NCI-H2227 (cell line): ENCODE results near the gene CCDC88A.
"Not testable (repeated sequence)": the region's sequence is repeated elsewhere in the genome, so short reads cannot be mapped to it uniquely, and the experiment has no call there.

Source experiments
- DNase-seq: peaks from one replicate; lab custom pipeline; 2025; ENCODE audit not compliant: unreplicated experiment; lab: John Stamatoyannopoulos, UW

Gene CCDC88A, protein sequence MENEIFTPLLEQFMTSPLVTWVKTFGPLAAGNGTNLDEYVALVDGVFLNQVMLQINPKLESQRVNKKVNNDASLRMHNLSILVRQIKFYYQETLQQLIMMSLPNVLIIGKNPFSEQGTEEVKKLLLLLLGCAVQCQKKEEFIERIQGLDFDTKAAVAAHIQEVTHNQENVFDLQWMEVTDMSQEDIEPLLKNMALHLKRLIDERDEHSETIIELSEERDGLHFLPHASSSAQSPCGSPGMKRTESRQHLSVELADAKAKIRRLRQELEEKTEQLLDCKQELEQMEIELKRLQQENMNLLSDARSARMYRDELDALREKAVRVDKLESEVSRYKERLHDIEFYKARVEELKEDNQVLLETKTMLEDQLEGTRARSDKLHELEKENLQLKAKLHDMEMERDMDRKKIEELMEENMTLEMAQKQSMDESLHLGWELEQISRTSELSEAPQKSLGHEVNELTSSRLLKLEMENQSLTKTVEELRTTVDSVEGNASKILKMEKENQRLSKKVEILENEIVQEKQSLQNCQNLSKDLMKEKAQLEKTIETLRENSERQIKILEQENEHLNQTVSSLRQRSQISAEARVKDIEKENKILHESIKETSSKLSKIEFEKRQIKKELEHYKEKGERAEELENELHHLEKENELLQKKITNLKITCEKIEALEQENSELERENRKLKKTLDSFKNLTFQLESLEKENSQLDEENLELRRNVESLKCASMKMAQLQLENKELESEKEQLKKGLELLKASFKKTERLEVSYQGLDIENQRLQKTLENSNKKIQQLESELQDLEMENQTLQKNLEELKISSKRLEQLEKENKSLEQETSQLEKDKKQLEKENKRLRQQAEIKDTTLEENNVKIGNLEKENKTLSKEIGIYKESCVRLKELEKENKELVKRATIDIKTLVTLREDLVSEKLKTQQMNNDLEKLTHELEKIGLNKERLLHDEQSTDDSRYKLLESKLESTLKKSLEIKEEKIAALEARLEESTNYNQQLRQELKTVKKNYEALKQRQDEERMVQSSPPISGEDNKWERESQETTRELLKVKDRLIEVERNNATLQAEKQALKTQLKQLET (N-terminal part only)

GRCh38 chr2:55419679-55420438, at the start of gene CCDC88A:
CCDC88A (minus strand) TSS chr2:55419856; CDS start chr2:55419079, 777 bp downstream.
- DNase-seq = peak; percentile 98

GRCh38 chr2:55461679-55462078, 42.0 kb upstream of the CCDC88A start:
- no peak for DNase-seq

- DNase-seq = no peak
Observed at GRCh38 chr2:55460562-55460961, 40.9 kb upstream of the CCDC88A start.

DNA sequence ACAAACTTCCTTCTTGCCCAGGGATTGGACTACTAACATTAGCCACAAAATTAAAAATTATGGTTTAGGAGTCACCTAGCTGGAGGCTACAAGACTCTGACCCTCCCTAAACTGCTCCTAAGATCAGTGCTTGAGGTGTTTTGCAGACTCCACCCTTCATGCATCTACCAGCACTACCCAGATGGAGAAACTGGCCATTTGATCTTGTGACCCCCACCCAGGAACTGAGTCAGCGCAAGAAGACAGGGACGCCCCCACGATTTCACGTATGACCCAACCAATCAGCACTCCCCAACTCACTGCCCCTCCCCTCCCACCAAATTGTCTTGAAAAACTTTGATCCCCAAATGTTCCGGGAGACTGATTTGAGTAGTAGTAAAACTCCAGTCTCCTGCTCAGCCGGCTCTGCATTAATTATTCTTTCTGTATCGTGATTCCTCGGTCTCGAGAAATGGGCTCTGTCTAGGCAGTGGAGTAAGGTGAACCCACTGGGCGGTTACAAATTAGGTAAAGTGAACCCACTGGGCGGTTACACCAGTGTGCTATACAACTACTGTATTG, 40.1 kb upstream of the CCDC88A start:
- no peak for DNase-seq

GRCh38 chr2:55459279-55459678, 39.6 kb upstream of the CCDC88A start:
- no peak for DNase-seq

DNA sequence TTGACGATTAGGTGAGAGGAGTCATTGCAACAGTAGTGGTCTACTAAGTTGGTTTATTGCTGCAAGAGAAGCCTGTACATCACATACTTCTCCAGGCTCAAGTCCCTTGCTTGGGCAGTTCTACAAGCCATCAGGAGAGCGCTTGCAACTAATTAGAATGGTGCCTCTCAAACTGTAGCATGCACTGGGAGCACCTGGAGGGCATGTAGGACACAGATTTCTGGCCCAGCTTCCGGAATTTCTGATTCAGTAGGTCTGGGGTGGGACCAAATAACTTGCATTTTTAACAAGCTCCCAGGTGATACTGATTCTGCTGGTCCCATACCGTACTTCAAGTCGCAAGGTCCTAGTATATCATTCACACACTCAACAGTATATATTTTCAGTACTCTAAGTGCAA, 34.5 kb upstream of the CCDC88A start:
- no peak for DNase-seq

GRCh38 chr2:55452879-55453278, 33.2 kb upstream of the CCDC88A start:
- no peak for DNase-seq

DNA sequence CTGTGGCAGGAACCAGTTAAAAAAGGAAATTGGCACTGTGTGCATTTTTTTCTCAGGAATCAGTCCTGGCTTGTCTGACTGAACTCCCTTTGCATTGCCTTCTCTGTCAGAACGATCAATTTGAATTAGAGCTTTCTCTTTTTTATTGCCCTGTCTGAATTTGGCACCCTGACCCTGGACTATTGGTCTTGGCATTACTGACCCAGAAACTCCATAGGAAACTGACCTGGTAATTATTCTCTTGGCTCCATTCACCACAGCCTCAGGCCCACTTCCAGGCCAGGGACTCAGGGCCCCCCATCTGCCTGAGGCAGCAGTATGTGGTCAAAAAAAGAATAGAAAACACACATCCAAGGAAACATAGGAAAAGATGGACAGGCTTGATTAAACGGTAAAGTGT, 32.0 kb upstream of the CCDC88A start:
- DNase-seq = no peak

DNA sequence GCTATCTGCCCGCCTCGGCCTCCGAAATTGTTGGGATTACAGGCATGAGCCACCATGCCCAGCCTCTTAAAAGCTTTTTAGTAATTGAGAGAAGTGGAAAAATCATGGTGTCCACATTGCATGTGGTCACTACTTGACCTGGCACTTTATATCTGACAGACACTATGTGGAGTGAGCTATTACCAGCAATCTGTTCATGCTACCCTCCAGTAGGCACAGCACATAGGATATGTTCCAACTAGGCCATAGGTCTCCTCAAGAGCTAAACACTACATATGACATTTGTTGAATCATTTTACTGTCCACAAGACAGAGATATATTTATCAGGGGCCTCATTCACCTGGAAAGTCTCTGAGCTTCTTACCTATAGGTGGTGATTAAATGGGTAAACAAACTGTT, 30.4 kb upstream of the CCDC88A start:
- DNase-seq = not testable (repeated sequence)

GRCh38 chr2:55442045-55442760, 22.5 kb upstream of the CCDC88A start:
- not testable (repeated sequence) for DNase-seq

DNA sequence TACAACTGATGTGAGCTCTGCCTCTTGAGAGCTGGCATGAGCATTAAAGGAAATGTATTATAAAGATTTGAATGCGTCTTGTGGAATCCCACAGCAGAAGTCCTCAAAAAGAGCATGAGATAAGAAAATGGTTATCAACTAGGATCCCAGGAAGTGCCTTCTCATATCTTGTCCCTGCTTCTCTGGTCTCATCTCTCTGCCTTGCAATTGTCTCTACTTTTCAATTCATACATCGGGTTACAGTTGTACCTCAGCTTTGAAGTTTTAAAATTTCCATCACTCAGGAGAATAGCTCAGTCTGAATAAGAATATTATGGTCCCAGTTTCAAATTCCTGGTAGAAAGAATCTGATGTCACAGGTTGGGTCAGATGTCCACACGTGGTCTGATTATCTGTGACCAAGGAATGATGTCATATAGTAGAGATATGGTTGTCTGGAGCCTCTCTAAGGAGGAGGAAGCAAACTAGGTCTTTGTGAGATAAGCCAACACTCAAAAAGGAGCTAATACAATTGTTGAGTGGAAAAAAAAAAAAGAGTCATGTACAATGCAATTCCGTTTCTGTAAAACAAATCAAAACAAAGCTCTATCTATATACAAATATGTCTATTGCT, 21.7 kb upstream of the CCDC88A start:
- no peak for DNase-seq

GRCh38 chr2:55439101-55439397, 19.4 kb upstream of the CCDC88A start:
- no peak for DNase-seq

DNA sequence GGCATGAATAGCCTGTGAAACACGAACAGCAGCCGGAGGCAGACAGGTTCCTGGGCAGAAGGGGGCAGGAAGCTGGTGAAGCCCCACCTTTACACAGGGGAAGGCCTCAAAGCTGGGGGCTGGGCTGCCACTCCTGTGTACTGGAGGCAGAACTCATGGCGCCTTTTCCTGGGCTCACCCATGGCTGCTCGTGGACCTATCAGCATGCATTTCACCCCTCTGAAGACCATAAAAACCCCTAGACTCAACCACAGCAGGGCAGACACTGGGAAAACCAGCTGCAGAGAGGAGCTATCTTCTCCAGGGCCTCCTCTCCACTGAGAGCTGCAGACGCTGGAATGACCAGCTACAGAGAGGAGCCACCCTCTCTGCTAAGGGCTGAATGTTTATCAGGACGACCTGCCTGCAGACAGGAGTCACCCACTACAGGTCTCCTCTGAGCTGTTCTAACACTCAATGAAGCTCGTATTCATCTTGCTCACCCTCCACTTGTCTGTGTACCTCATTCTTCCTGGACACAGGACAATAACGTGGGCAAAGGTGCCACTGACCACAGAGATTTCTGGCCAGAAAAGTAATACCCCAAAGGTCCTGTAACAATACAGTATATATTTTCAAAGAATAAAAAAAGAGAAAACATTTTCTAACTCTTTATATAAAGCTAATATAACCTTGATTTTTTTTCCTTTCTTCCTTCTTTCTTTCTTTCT, 18.9 kb upstream of the CCDC88A start:
- no peak for DNase-seq

DNA sequence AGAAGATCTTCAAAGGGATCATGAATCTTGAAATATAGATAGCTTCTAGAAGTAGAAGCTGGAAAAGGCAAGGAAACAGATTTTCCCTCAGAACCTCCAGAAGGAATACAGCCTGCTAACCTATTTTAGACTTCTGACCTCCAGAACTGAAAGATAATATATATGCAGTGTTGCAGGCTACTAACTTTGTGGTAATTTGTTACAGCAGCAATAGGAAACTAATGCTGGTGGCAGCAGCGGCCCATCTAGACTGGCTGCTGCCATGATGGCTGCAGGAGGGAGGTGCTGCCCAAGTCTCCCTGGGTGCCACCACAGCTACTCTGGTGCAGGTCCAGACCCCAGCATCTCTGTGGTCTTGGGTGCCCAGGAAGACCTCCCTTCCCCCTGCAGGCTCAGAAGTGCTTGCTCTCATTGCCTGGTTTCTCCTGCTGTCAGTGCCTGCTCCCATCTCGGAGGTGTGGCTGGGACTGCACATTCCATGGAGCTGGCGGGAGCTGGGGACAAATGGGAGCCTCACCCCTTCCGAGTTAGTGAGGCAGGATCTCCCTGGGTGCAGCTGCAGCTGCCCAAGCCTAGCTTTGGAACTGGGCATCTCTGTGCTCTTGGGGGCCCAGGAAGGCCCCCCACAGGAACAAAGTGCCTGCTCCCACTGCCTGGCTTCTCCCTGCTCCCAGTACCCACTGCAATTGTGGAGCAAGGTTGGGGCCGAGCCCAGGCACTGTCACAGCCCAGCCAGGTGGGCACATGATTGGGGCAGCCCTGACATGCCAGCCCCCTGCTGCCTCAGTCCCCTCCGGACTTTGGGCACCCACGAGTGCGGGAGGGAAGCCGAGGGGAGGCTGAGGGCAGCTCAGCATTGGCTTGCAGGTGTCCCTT, 18.1 kb upstream of the CCDC88A start:
- no peak for DNase-seq

- peak; percentile 17 for DNase-seq
Observed at GRCh38 chr2:55431982-55432627, 12.4 kb upstream of the CCDC88A start.

DNA sequence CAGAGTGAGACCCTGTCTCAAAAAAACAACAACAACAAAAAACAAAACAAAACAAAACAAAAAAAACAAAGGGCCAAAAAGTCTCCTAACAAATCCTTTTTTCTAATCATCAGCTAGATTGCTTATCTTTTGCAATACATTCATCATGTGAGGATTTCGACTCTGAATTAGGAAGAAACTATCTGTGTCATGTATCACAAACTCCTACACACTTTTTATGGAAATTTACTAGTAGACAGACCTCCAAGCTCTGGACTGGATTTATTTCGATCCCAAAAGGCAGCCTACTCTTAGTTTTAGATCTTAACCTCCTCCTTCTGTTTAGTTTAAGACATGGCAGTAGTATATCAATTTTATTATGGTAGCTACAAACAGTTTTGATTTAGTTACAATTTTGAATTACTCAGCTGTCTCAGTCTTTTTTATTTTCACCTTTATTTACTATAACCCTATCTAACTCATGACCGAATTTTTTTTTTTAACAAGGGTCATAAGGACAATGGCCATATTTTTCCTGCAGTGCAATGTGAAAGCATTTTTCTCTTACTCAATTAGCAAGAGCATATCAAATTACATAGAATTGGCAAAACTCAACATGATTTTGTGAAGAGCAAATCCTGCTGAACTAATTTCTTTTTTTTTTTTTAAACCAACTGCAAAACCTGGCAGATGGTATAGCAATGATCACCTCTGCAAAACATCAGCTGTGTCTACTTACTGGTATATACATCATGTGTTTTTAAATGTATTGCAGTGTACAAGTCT, 10.7 kb upstream of the CCDC88A start:
- DNase-seq = no peak

- no peak for DNase-seq
Observed at GRCh38 chr2:55428258-55428657, 8.6 kb upstream of the CCDC88A start.
